H1 (cell line): ENCODE results near the gene MGAT4B. TPM values are rescaled to one million over a fixed set of nuclear protein-coding genes. Genes with fewer than 3 reads are reported as not detected.

Experiments
- CTCF ChIA-PET: fragments of 300-600 bp; sonication (Branson Sonifier 250); formaldehyde crosslinking; loops from one replicate; lab custom pipeline; 2021; ENCODE audit not compliant: partially characterized antibody; lab: Charles Lee
- POLR2A ChIA-PET: fragments of 300-600 bp; sonication (Branson Sonifier 250); formaldehyde crosslinking; loops from one replicate; lab custom pipeline; 2021; ENCODE audit warnings: inconsistent platforms; ENCODE audit not compliant: partially characterized antibody; lab: Charles Lee
- DNase-seq, 2 experiments: peaks; one replicate each; pipeline versions ENCODE4 v3.0.0 to v3.0.0-alpha.2; 2010 to 2022; ENCODE audit warnings: low spot score in 2 of 2, low read depth in 1 of 2, mixed read lengths in 1 of 2
- FAIRE-seq: peaks from 2 replicates; lab custom pipeline; 2011; peaks lifted over from hg19 to GRCh38; lab: Jason Lieb, UNC
- H2AFZ ChIP-seq: 2 replicates; pipeline ENCODE4 v1.8.1; 2012; ENCODE audit warnings: low read length, inconsistent platforms
- H2AK5ac ChIP-seq: 2 replicates; pipeline ENCODE4 v1.6.1; 2013; ENCODE audit warnings: low read depth, low read length
- H2BK120ac ChIP-seq: replicated peaks from 2 replicates; pipeline ENCODE3; 2013; ENCODE audit warnings: low read depth, low read length, inconsistent platforms
- H2BK12ac ChIP-seq: 2 replicates; pipeline ENCODE4 v1.6.1; 2013; ENCODE audit warnings: low read depth, low read length
- H2BK15ac ChIP-seq: 2 replicates; pipeline ENCODE4 v1.6.1; 2013; ENCODE audit warnings: low read length
- H2BK20ac ChIP-seq: 2 replicates; pipeline ENCODE4 v1.6.1; 2013; ENCODE audit warnings: low read length
- H2BK5ac ChIP-seq: 2 replicates; pipeline ENCODE4 v1.6.1; 2013; ENCODE audit warnings: low read depth, low read length
- H3K14ac ChIP-seq: 2 replicates; pipeline ENCODE4 v1.6.1; 2013; ENCODE audit warnings: inconsistent platforms; ENCODE audit not compliant: insufficient read length
- H3K18ac ChIP-seq: 2 replicates; pipeline ENCODE4 v1.6.1; 2013; ENCODE audit warnings: low read length; ENCODE audit errors: extremely low read depth
- H3K23ac ChIP-seq: 2 replicates; pipeline ENCODE4 v1.6.1; 2013; ENCODE audit warnings: inconsistent platforms; ENCODE audit not compliant: insufficient read length
- H3K23me2 ChIP-seq: 2 replicates; pipeline ENCODE4 v1.6.1; 2013; ENCODE audit warnings: low read depth, low read length
- H3K27ac ChIP-seq: 2 replicates; pipeline ENCODE4 v1.6.1; 2011; ENCODE audit warnings: low read depth, low read length, inconsistent platforms
- H3K27me3 ChIP-seq, 4 experiments: replicated peaks in 1 of 4; 1 replicate in 1 of 4; 2 replicates in 3 of 4; pipeline versions ENCODE4 v1.6.1 to v1.8.1; 2011 to 2013; ENCODE audit warnings: low read length in 3 of 4, mild to moderate bottlenecking in 3 of 4, inconsistent platforms in 2 of 4, mixed read lengths in 2 of 4, moderate library complexity in 1 of 4; ENCODE audit not compliant: control insufficient read depth in 3 of 4, insufficient read depth in 3 of 4; ENCODE audit errors: extremely low read depth in 1 of 4
- H3K36me3 ChIP-seq, 4 experiments: 2 replicates each; pipeline versions ENCODE4 v1.6.1 to v1.8.1; 2011 to 2013; ENCODE audit warnings: mild to moderate bottlenecking in 4 of 4, low read length in 3 of 4, moderate library complexity in 2 of 4, control low read depth in 1 of 4, inconsistent platforms in 1 of 4; ENCODE audit not compliant: insufficient read depth in 4 of 4, control insufficient read depth in 2 of 4
- H3K4ac ChIP-seq: replicated peaks from 2 replicates; pipeline ENCODE3; 2013; ENCODE audit warnings: low read length, low read depth, mixed read lengths, inconsistent platforms; ENCODE audit not compliant: insufficient read length
- H3K4me1 ChIP-seq, 4 experiments: replicated peaks in 1 of 4; 1 replicate in 1 of 4; 2 replicates in 3 of 4; pipeline versions ENCODE4 v1.6.1 to v1.8.1; 2011 to 2013; ENCODE audit warnings: low read length in 3 of 4, inconsistent platforms in 2 of 4, mixed read lengths in 1 of 4; ENCODE audit not compliant: insufficient read depth in 4 of 4, control insufficient read depth in 3 of 4
- H3K4me2 ChIP-seq, 2 experiments: 2 replicates each; pipeline versions ENCODE4 v1.6.1 to v1.8.1; 2011 to 2013; ENCODE audit warnings: low read depth in 2 of 2, low read length in 2 of 2, control low read depth in 1 of 2, inconsistent platforms in 1 of 2, mild to moderate bottlenecking in 1 of 2; ENCODE audit not compliant: insufficient read depth in 1 of 2
- H3K4me3 ChIP-seq, 4 experiments: fragments of 200-600, 300-600 bp in 1 of 4; sonication (generic), shearing (Covaris generic), sonication (Bioruptor Twin) in 1 of 4; 2 replicates each; pipeline versions ENCODE4 v1.5.1 to v1.8.1; 2011 to 2016; ENCODE audit warnings: low read length in 4 of 4, low read depth in 3 of 4, control low read depth in 2 of 4, inconsistent platforms in 2 of 4, mild to moderate bottlenecking in 2 of 4, mixed read lengths in 1 of 4, moderate library complexity in 1 of 4; ENCODE audit not compliant: insufficient read depth in 2 of 4; ENCODE audit errors: extremely low read depth in 1 of 4
- H3K56ac ChIP-seq: replicated peaks from 2 replicates; pipeline ENCODE3; 2013; ENCODE audit warnings: low read depth, mild to moderate bottlenecking, mixed read lengths, low read length, inconsistent platforms; ENCODE audit not compliant: insufficient read length
- H3K79me1 ChIP-seq: 2 replicates; pipeline ENCODE4 v1.6.1; 2013; ENCODE audit warnings: low read depth, low read length, control low read depth
- H3K79me2 ChIP-seq, 2 experiments: 2 replicates each; pipeline versions ENCODE4 v1.6.1 to v1.8.1; 2012 to 2013; ENCODE audit warnings: low read length in 2 of 2, mild to moderate bottlenecking in 2 of 2, inconsistent platforms in 1 of 2; ENCODE audit not compliant: insufficient read depth in 2 of 2, control insufficient read depth in 1 of 2
- H3K9ac ChIP-seq, 4 experiments: replicated peaks in 1 of 4; 1 replicate in 1 of 4; 2 replicates in 3 of 4; pipeline versions ENCODE4 v1.6.1 to v1.8.1; 2011 to 2013; ENCODE audit warnings: low read depth in 3 of 4, low read length in 3 of 4, control low read depth in 2 of 4, mild to moderate bottlenecking in 2 of 4, moderate library complexity in 2 of 4, inconsistent platforms in 1 of 4; ENCODE audit errors: extremely low read depth in 1 of 4
- H3K9me3 ChIP-seq, 2 experiments: 2 replicates each; pipeline versions ENCODE4 v1.6.1 to v1.8.1; 2012 to 2013; ENCODE audit warnings: mild to moderate bottlenecking in 2 of 2, moderate library complexity in 2 of 2, control low read depth in 1 of 2, inconsistent platforms in 1 of 2, low read depth in 1 of 2, low read length in 1 of 2, mixed read lengths in 1 of 2; ENCODE audit not compliant: insufficient read depth in 2 of 2
- H4K20me1 ChIP-seq, 2 experiments: replicated peaks in 1 of 2; 2 replicates each; pipeline versions ENCODE3 to v1.8.1; 2011 to 2013; ENCODE audit warnings: inconsistent platforms in 2 of 2, low read length in 2 of 2, mild to moderate bottlenecking in 1 of 2; ENCODE audit not compliant: insufficient read depth in 2 of 2, control insufficient read depth in 1 of 2
- H4K5ac ChIP-seq: 2 replicates; pipeline ENCODE4 v1.6.1; 2013; ENCODE audit warnings: low read length, low read depth, mixed read lengths, inconsistent platforms; ENCODE audit not compliant: insufficient read length
- H4K8ac ChIP-seq: 2 replicates; pipeline ENCODE4 v1.8.0; 2013; ENCODE audit warnings: mild to moderate bottlenecking, moderate library complexity, low read length, inconsistent platforms; ENCODE audit not compliant: insufficient read depth; ENCODE audit errors: extremely low read depth
- H4K91ac ChIP-seq: replicated peaks from 2 replicates; pipeline ENCODE3; 2013; ENCODE audit warnings: low read length, mixed read lengths, inconsistent platforms; ENCODE audit not compliant: insufficient read length
- ASH2L ChIP-seq: fragments of 200-600, 300-600 bp; sonication (generic); IDR thresholded peaks from one replicate; pipeline ENCODE4 v1.7.1; 2017; ENCODE audit warnings: low read length
- CEBPB ChIP-seq: IDR thresholded peaks from 2 replicates; pipeline ENCODE4 v1.6.1; 2012; ENCODE audit warnings: low read depth, low read length
- CHD1 ChIP-seq: IDR thresholded peaks from 2 replicates; pipeline ENCODE4 v1.6.1; 2012; ENCODE audit warnings: low read depth, low read length, improper control_type of control experiment
- FOSL1 ChIP-seq: IDR thresholded peaks from 2 replicates; pipeline ENCODE4 v1.6.1; 2011; ENCODE audit warnings: mild to moderate bottlenecking, low read depth, low read length, moderate library complexity; ENCODE audit not compliant: insufficient read depth
- GABPA ChIP-seq: IDR thresholded peaks from 2 replicates; pipeline ENCODE4 v1.6.1; 2011; ENCODE audit warnings: mild to moderate bottlenecking, low read length, moderate library complexity, borderline replicate concordance; ENCODE audit not compliant: insufficient read depth
- JUND ChIP-seq: IDR thresholded peaks from 2 replicates; pipeline ENCODE4 v1.6.1; 2011; ENCODE audit warnings: mild to moderate bottlenecking, improper control_type of control experiment, low read length
- KDM5A ChIP-seq: fragments of 200-600 bp; IDR thresholded peaks from 2 replicates; pipeline ENCODE4 v1.7.1; 2012; ENCODE audit warnings: mild to moderate bottlenecking, low read length, inconsistent platforms, mixed read lengths
- PHF8 ChIP-seq: fragments of 200-600 bp; sonication (generic); conservative IDR thresholded peaks from 2 replicates; pipeline ENCODE4 v1.7.1; 2012; ENCODE audit warnings: low read depth, mild to moderate bottlenecking, inconsistent platforms, low read length, moderate library complexity
- POLR2AphosphoS5 ChIP-seq: IDR thresholded peaks from 2 replicates; pipeline ENCODE4 v1.6.1; 2011; ENCODE audit warnings: low read depth, low read length
- WGBS, 2 experiments: shearing (Covaris generic) in 1 of 2; methylation state at CpG; one replicate each; pipeline versions ENCODE4 v1.1.6 to v1.1.7; 2013 to 2015; ENCODE audit warnings: low lambda C conversion rate in 2 of 2, mixed read lengths in 2 of 2, inconsistent platforms in 1 of 2, low coverage in 1 of 2, missing lambda C conversion rate in 1 of 2; ENCODE audit not compliant: insufficient replicate concordance in 2 of 2, insufficient coverage in 1 of 2, insufficient read length in 1 of 2; ENCODE audit errors: extremely low coverage in 1 of 2, missing lambda C conversion rate in 1 of 2; 5-methylcytosine and 5-hydroxymethylcytosine counted together
- polyA plus RNA-seq, 7 experiments: library from polyadenylated mRNA; depleted of rRNA in 3 of 7; stranded (reverse) in 5 of 7; unstranded in 2 of 7; fragments of >200 nt in 5 of 7; fragments of 200-250 nt in 2 of 7; gene quantifications; 1 replicate in 5 of 7; 2 replicates in 1 of 7; 4 replicates in 1 of 7; pipeline versions ENCODE4 v1.2.1 to v1.2.3, GENCODE V29; 2011 to 2013; ENCODE audit warnings: missing spikeins in 2 of 7, mixed read lengths in 2 of 7
- total RNA-seq: library from RNA; stranded (reverse); fragmentation: NEBNext Ultra II Directional; extraction: Animal tissue kit (Norgen Biotek cat#: 25700); gene quantifications from 2 replicates; pipeline ENCODE4 v1.2.1, GENCODE V29; 2021

MGAT4B gene
- total and polyA plus RNA-seq, 2 of the 8 experiments (the other 6 are each of a cell fraction or from before 2014, with no cell fraction given), result 116 to 128 TPM

DNA sequence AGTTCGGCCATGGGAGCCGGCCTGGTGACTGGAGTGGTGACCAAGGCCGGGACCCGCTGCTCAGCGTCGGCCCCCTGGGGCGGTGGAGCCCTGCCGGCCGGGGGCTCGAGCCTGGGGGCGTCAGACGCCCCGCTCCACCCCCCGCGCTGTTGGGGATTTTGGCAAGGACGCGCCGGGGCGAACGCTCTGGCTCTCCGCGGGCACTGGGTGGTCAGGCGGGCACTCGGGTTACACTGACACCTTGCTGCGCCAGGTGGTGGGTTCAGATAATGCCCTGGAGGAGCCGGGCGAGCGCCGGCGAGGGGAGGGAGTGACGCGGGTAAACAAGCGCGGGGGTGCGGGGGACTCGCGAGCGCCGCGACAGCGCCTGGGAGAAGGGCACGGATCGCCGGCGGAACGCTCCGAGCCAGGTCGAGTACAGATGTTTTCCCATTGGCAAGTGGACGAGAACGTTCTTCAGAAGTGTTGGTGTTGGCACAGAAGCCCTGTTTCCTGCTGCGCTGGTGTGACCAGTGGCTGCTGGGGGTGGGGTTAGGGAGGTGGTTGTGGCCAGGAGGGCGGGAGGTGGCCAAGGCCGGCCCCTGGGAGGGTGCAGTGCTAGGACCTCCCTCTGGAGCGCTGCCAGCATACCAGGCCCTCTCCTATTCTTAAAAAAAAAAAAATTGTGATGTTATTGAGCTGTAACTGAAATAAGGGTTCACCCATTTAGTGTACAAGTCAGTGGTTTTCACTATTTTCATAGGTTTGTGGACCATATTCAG lies 14.8 kb upstream of the MGAT4B start:
- no peak overlapping the region for H2BK120ac ChIP-seq
- peak overlapping the region; percentile 91; the same call in 1 of the 2 replicates for H3K27ac ChIP-seq
- H3K9me3 ChIP-seq, result no peaks in the 10 kb centered on the region
- H2BK5ac ChIP-seq, result peak overlapping the region; percentile 96; the same call in 1 of the 2 replicates
- peaks cover 14% of the 10 kb centered on the region; the same call in 1 of the 2 replicates for H3K23me2 ChIP-seq
- H2BK20ac ChIP-seq, result no peak overlapping the region
- H3K4ac ChIP-seq, result no peak overlapping the region
- no peak overlapping the region for H2BK12ac ChIP-seq
- no peak overlapping the region for H4K5ac ChIP-seq
- no peak overlapping the region for H2AFZ ChIP-seq
- H4K91ac ChIP-seq, result no peak overlapping the region
- H3K18ac ChIP-seq, result 0 out of 2 replicates have a peak overlapping the region, but pooled peaks have one; percentile 9
- WGBS, 2 experiments, result 2% methylated on average over 40 of the region's 54 CpGs; no CpG with 5 or more reads in 1 of the 2 experiments
- H3K23ac ChIP-seq, result no peak overlapping the region
- POLR2A ChIA-PET, result interaction anchor here (0.6 to 12.6 kb wide), 21 partner anchors 7 to 120 kb away, joined by 3 to 207 read pairs (median 4); partner anchors contain the start of genes LTC4S, MAML1, MGAT4B and MRNIP
- H4K20me1 ChIP-seq, result peaks cover 8 to 25% of the 10 kb centered on the region in 2 experiments
- peaks cover 4 to 28% of the 10 kb centered on the region in 2 experiments; a peak in 2 of 4 replicates for H3K79me2 ChIP-seq
- H3K79me1 ChIP-seq, result peaks cover 8% of the 10 kb centered on the region
- H4K8ac ChIP-seq, result no peak overlapping the region; the same call in 1 of the 2 replicates
- H2BK15ac ChIP-seq, result no peak overlapping the region
- DNase-seq (peak in 1 of 2 experiments; percentile 80), FAIRE-seq (no peak)
- CTCF ChIA-PET, result interaction anchor here (0.6 to 1.3 kb wide), 6 partner anchors 8 to 41 kb away, joined by 3 to 6 read pairs (median 3); no protein-coding TSS in a partner anchor
- H3K4me1 ChIP-seq, result peaks cover 4 to 38% (median 33%) of the 10 kb centered on the region in 4 experiments
- H3K36me3 ChIP-seq, result peaks cover 6 to 33% (median 27%) of the 10 kb centered on the region in 4 experiments; a peak in 7 of 8 replicates
- no peak overlapping the region for H3K56ac ChIP-seq
- H3K4me3 ChIP-seq, result peak overlapping the region; percentile 75 to 91 (median 83)
- H3K4me2 ChIP-seq, result peak overlapping the region; percentile 54 to 81
- peak overlapping the region; percentile 55 to 97 (median 88) for H3K9ac ChIP-seq
- peaks cover 0 to 3% (median under 1%) of the 10 kb centered on the region in 4 experiments; a peak in 2 of 7 replicates for H3K27me3 ChIP-seq
- H3K14ac ChIP-seq, result no peak overlapping the region
- H2AK5ac ChIP-seq, result no peak overlapping the region
- TF ChIP-seq PHF8 (no peak), CHD1 (no peak), ASH2L (peak; percentile 23), JUND (no peak), GABPA (no peak), FOSL1 (no peak), CEBPB (no peak), KDM5A (no peak), POLR2AphosphoS5 (peak; percentile 90)
